ENCODE data around the gene PARL. TPM values are rescaled to one million over a fixed set of nuclear protein-coding genes. Genes with fewer than 3 reads are reported as not detected.

The PARL gene
- total RNA-seq, 1 experiment from 2014 or later = 73.7 TPM

GRCh38 chr3:183871541-183871940 is 13.1 kb downstream of the PARL start:
- peaks cover 12% of the 10 kb centered on the region for H3K36me3 ChIP-seq (ENCODE audit: insufficient read depth, low read length, poor library complexity, severe bottlenecking)
- DNase-seq (ENCODE audit: low spot score) = no peak
- no peak overlapping the region for H3K4me3 ChIP-seq (ENCODE audit: low read depth, low read length, poor library complexity, severe bottlenecking)
- no peaks in the 10 kb centered on the region for H3K27me3 ChIP-seq (replicated peaks; ENCODE audit: insufficient read depth, low read depth, low read length, poor library complexity)
- TF ChIP-seq CTCF (conservative IDR thresholded peaks at IDR 0.05; ENCODE audit: low read depth, low read length) (no peak), EZH2 (IDR thresholded peaks at IDR 0.05; ENCODE audit: borderline replicate concordance, low read depth, low read length, poor library complexity, severe bottlenecking) (no peak)
- POLR2A ChIA-PET (ENCODE audit: low non-redundant PET) = no interaction called here
- BruUV-seq (replicated peaks) = no TSS peak
- CTCF ChIA-PET = no interaction called here
- no peaks in the 10 kb centered on the region for H3K4me1 ChIP-seq (ENCODE audit: insufficient read depth, low read length, poor library complexity, severe bottlenecking)
- intact Hi-C loops (cut with micrococcal nuclease; ENCODE audit: unreplicated experiment) = no loop called here
- H3K9me3 ChIP-seq (ENCODE audit: low read depth, low read length, poor library complexity, severe bottlenecking) = no peaks in the 10 kb centered on the region
- no peak overlapping the region for H3K27ac ChIP-seq (ENCODE audit: low read depth, low read length, poor library complexity, severe bottlenecking)

GRCh38 chr3:183870563-183870962 is 14.1 kb downstream of the PARL start:
- Histone ChIP-seq H3K27ac (ENCODE audit: low read depth, low read length, poor library complexity, severe bottlenecking) (no peak overlapping the region), H3K4me1 (ENCODE audit: insufficient read depth, low read length, poor library complexity, severe bottlenecking) (no peaks in the 10 kb centered on the region), H3K9me3 (ENCODE audit: low read depth, low read length, poor library complexity, severe bottlenecking) (no peaks in the 10 kb centered on the region), H3K36me3 (ENCODE audit: insufficient read depth, low read length, poor library complexity, severe bottlenecking) (peaks cover 18% of the 10 kb centered on the region), H3K27me3 (replicated peaks; ENCODE audit: insufficient read depth, low read depth, low read length, poor library complexity) (no peaks in the 10 kb centered on the region), H3K4me3 (ENCODE audit: low read depth, low read length, poor library complexity, severe bottlenecking) (no peak overlapping the region)
- BruUV-seq (replicated peaks) = no TSS peak
- POLR2A ChIA-PET (ENCODE audit: low non-redundant PET) = no interaction called here
- TF ChIP-seq CTCF (conservative IDR thresholded peaks at IDR 0.05; ENCODE audit: low read depth, low read length) (no peak), EZH2 (IDR thresholded peaks at IDR 0.05; ENCODE audit: borderline replicate concordance, low read depth, low read length, poor library complexity, severe bottlenecking) (no peak)
- no peak for DNase-seq (ENCODE audit: low spot score)
- CTCF ChIA-PET = no interaction called here
- intact Hi-C loops (cut with micrococcal nuclease; ENCODE audit: unreplicated experiment) = no loop called here

GRCh38 chr3:183868796-183869195 is 15.9 kb downstream of the PARL start:
- Histone ChIP-seq H3K4me1 (ENCODE audit: insufficient read depth, low read length, poor library complexity, severe bottlenecking) (no peaks in the 10 kb centered on the region), H3K36me3 (ENCODE audit: insufficient read depth, low read length, poor library complexity, severe bottlenecking) (peaks cover 26% of the 10 kb centered on the region), H3K9me3 (ENCODE audit: low read depth, low read length, poor library complexity, severe bottlenecking) (no peaks in the 10 kb centered on the region), H3K27ac (ENCODE audit: low read depth, low read length, poor library complexity, severe bottlenecking) (no peak overlapping the region), H3K4me3 (ENCODE audit: low read depth, low read length, poor library complexity, severe bottlenecking) (no peak overlapping the region), H3K27me3 (replicated peaks; ENCODE audit: insufficient read depth, low read depth, low read length, poor library complexity) (no peaks in the 10 kb centered on the region)
- TF ChIP-seq EZH2 (IDR thresholded peaks at IDR 0.05; ENCODE audit: borderline replicate concordance, low read depth, low read length, poor library complexity, severe bottlenecking) = no peak
- no peak for TF ChIP-seq CTCF (conservative IDR thresholded peaks at IDR 0.05; ENCODE audit: low read depth, low read length)
- CTCF ChIA-PET = no interaction called here
- BruUV-seq (replicated peaks) = no TSS peak
- DNase-seq (ENCODE audit: low spot score) = no peak
- intact Hi-C loops (cut with micrococcal nuclease; ENCODE audit: unreplicated experiment) = no loop called here
- POLR2A ChIA-PET (ENCODE audit: low non-redundant PET) = no interaction called here
